ENCODE results near the gene SAMD4A. TPM values are rescaled to one million over a fixed set of nuclear protein-coding genes. Genes with fewer than 3 reads are reported as not detected.

The SAMD4A gene
- total and polyA plus RNA-seq, 12 donors = 14.0 to 284 (median 191) TPM

DNA sequence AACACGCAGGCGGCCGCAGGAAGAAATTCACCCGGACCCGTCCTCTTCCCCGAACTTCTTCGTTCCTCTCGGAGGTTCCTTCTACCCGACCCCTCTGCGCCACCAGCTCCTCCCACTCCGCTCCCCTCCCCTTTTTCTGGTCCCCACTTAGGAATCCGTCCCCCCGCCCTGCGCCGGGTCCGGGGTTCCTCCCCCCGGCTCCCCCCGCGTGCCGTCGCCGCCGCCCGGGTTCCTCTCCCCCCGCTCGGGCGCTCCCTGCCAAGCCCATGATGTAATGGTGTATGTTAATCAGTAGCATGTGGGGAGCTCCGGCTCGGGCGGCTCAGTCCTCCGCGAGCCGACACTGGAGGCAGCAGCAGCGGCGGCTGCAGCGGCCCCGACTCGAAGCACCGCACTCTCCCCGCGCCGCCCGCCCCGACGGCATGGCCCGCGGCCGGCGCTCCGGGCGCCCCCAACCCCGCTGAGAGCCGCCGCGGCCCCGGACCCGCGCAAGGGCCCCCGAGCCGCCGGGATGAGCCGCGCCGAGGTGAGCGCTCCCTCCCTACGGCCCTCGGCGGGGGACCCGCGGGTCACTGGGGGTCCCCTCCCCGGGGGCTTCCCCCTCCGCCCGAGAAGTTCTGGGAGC lies 1.0 kb upstream of the SAMD4A start:
- Histone ChIP-seq H3K9me3 (no peaks in the 10 kb centered on the region), H3K36me3 (peaks cover 0 to under 1% (median 0%) of the 10 kb centered on the region in 9 donors), H3K27me3 (peaks cover 0 to 42% (median 0%) of the 10 kb centered on the region in 7 donors), H3K27ac (peak overlapping the region; percentile 92 to 100 (median 98)), H3K4me3 (peak overlapping the region; percentile 54 to 92 (median 83)), H3K4me1 (peaks cover 0 to 48% (median 34%) of the 10 kb centered on the region in 9 donors)
- 1% methylated on average over 62 to 73 of the region's 73 CpGs for WGBS, 2 donors
- ATAC-seq (peak; percentile 76 to 90 (median 84)), DNase-seq (peak; percentile 94 to 96)
- TF ChIP-seq, protein P1, sequence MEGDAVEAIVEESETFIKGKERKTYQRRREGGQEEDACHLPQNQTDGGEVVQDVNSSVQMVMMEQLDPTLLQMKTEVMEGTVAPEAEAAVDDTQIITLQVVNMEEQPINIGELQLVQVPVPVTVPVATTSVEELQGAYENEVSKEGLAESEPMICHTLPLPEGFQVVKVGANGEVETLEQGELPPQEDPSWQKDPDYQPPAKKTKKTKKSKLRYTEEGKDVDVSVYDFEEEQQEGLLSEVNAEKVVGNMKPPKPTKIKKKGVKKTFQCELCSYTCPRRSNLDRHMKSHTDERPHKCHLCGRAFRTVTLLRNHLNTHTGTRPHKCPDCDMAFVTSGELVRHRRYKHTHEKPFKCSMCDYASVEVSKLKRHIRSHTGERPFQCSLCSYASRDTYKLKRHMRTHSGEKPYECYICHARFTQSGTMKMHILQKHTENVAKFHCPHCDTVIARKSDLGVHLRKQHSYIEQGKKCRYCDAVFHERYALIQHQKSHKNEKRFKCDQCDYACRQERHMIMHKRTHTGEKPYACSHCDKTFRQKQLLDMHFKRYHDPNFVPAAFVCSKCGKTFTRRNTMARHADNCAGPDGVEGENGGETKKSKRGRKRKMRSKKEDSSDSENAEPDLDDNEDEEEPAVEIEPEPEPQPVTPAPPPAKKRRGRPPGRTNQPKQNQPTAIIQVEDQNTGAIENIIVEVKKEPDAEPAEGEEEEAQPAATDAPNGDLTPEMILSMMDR (IDR thresholded peaks at IDR 0.05) = peak in 1 of 9 donors; percentile 2
- intact Hi-C loops (cut with DNase I) = loop anchor here (1.0 to 10.0 kb wide), 14 partner anchors 56 to 329 kb away; no protein-coding TSS in a partner anchor

DNA sequence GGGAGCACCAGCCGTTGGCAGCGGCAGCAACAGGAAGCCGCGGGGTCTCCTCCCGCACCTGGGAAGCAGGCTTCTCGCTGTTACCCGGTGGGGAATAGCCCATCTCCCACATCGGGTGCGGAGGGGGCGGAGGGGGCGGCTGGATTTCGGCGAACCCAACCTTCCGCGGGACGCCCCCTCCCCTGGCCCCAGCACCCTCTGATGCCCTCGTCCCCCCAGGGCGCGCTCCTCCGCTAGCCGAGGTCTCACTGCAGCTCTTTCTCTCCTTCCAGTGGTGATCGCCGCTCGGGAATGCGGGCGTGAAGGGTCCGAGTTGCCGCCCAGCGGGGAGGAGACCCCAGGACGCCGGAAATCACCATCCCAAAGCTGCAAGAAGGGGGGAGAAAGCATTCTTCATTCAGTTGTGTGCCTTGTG lies 303 bp downstream of the SAMD4A start:
- intact Hi-C loops (cut with DNase I) = loop anchor here in 8 of 10 donors (1.0 to 10.0 kb wide), 10 partner anchors 55 to 328 kb away; no protein-coding TSS in a partner anchor
- peaks cover 0 to 3% (median under 1%) of the 10 kb centered on the region in 11 donors for H3K9me3 ChIP-seq
- peak overlapping the region; percentile 54 to 92 (median 83) for H3K4me3 ChIP-seq
- WGBS, 2 donors = 0% methylated on average over 31 of the region's 31 CpGs
- DNase-seq (peak in 1 of 2 donors; percentile 29), ATAC-seq (peak in 1 of 8 donors; percentile 5)
- peak overlapping the region; percentile 92 to 100 (median 98) for H3K27ac ChIP-seq
- H3K27me3 ChIP-seq = peaks cover 0 to 42% (median 0%) of the 10 kb centered on the region in 7 donors
- peaks cover 0 to 58% (median 39%) of the 10 kb centered on the region in 9 donors for H3K4me1 ChIP-seq
- TF ChIP-seq, protein P1 (IDR thresholded peaks at IDR 0.05) = no peak
- H3K36me3 ChIP-seq = peaks cover 0 to 11% (median 3%) of the 10 kb centered on the region in 9 donors

DNA sequence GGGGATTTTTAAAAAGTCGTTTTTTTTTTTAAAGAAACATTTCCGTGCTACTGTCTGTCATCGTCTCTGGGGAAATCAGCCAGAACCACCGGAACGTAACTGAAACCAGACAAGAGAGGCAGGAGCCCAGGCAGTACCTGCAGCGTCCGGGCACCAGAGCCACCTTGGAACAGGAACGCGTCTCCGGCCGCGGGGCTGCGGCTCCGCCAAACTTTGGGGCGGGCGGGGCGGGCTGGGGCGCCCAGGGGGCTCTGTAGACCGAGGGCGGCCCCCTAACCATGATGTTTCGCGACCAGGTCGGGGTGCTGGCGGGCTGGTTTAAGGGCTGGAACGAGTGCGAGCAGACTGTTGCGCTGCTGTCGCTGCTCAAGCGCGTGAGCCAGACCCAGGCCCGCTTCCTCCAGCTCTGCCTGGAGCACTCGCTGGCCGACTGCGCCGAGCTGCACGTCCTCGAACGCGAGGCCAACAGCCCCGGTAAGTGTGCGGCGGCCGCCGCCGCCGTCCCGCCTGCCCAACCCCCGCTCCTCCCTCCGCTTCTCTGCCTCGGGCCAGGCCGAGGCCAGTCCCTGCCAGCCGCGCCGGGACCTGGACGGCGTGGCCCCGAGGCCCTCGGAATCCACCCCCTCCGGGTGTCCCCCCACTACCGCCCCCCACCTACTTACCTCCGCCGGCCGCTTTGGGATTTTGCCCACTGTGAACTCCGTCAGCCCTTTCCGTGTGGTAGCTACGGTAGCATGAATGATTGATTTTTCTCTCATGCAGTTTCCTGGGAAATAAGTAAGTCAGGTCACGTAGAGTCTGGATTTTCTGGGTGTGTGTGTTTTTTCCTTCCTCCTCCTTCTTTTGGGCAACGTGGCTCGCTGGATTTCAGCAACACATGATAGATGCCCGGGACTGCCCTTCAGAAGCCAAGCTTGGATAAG lies 972 bp downstream of the SAMD4A start:
- Histone ChIP-seq H3K27ac (peak overlapping the region; percentile 92 to 100 (median 98)), H3K4me3 (peak overlapping the region; percentile 54 to 92 (median 83)), H3K4me1 (peaks cover 0 to 58% (median 39%) of the 10 kb centered on the region in 9 donors), H3K27me3 (peaks cover 0 to 42% (median 0%) of the 10 kb centered on the region in 7 donors), H3K36me3 (peaks cover 0 to 18% (median 9%) of the 10 kb centered on the region in 9 donors), H3K9me3 (peaks cover 0 to 10% (median 6%) of the 10 kb centered on the region in 11 donors)
- peak in 7 of 8 donors; percentile 0 to 23 (median 2) for ATAC-seq
- peak; percentile 40 to 67 for DNase-seq
- TF ChIP-seq, protein P1 (IDR thresholded peaks at IDR 0.05) = peak in 2 of 9 donors; percentile 7 to 17
- 1% methylated on average over 69 to 70 of the region's 70 CpGs for WGBS, 2 donors
- intact Hi-C loops (cut with DNase I) = loop anchor here in 8 of 10 donors (1.0 to 10.0 kb wide), 10 partner anchors 54 to 327 kb away; no protein-coding TSS in a partner anchor

Measured in heart right ventricle (tissue), 16 donors.